ENCODE measurements around the gene CTTN.

GRCh38 chr11:70411713-70412452, 13.6 kb downstream of the CTTN start:
- TF ChIP-seq CTCF (IDR thresholded peaks at IDR 0.05), result no peak
- no peak for TF ChIP-seq POLR2A (IDR thresholded peaks at IDR 0.05)

Measured in Peyer's patch (tissue), 4 donors.